NT2/D1 (cell line): ENCODE results near the gene AP1G2.

Experiments
- DNase-seq: peaks from one replicate; pipeline ENCODE4 v3.0.0-alpha.2; 2011; ENCODE audit warnings: low read depth, low spot score
- H3K27me3 ChIP-seq: 2 replicates; pipeline ENCODE4 v1.6.0; 2011; ENCODE audit warnings: mild to moderate bottlenecking; ENCODE audit not compliant: insufficient read length, insufficient read depth
- H3K36me3 ChIP-seq: 2 replicates; pipeline ENCODE4 v1.6.1; 2011; ENCODE audit warnings: mild to moderate bottlenecking, low read length, mixed read lengths; ENCODE audit not compliant: insufficient read depth, insufficient read length
- H3K4me1 ChIP-seq: 2 replicates; pipeline ENCODE4 v1.5.1; 2011; ENCODE audit not compliant: insufficient read depth, insufficient read length
- H3K4me3 ChIP-seq: 2 replicates; pipeline ENCODE4 v1.5.1; 2011; ENCODE audit warnings: low read depth; ENCODE audit not compliant: insufficient read length
- H3K9ac ChIP-seq: 2 replicates; pipeline ENCODE4 v1.6.0; 2011; ENCODE audit warnings: low read depth; ENCODE audit not compliant: insufficient read length
- H3K9me3 ChIP-seq: 2 replicates; pipeline ENCODE4 v1.5.1; 2011; ENCODE audit warnings: mild to moderate bottlenecking, low read length; ENCODE audit not compliant: insufficient read depth
- SUZ12 ChIP-seq: IDR thresholded peaks from 2 replicates; pipeline ENCODE4 v1.6.1; 2011; ENCODE audit not compliant: insufficient read length, insufficient read depth; ENCODE audit errors: extremely low read depth
- YY1 ChIP-seq: IDR thresholded peaks from 2 replicates; pipeline ENCODE4 v1.6.1; 2011; ENCODE audit not compliant: insufficient read length, insufficient read depth
- ZNF274 ChIP-seq: IDR thresholded peaks from 2 replicates; pipeline ENCODE4 v1.6.1; 2011; ENCODE audit warnings: mild to moderate bottlenecking, low read depth, low read length

AP1G2 gene

DNA sequence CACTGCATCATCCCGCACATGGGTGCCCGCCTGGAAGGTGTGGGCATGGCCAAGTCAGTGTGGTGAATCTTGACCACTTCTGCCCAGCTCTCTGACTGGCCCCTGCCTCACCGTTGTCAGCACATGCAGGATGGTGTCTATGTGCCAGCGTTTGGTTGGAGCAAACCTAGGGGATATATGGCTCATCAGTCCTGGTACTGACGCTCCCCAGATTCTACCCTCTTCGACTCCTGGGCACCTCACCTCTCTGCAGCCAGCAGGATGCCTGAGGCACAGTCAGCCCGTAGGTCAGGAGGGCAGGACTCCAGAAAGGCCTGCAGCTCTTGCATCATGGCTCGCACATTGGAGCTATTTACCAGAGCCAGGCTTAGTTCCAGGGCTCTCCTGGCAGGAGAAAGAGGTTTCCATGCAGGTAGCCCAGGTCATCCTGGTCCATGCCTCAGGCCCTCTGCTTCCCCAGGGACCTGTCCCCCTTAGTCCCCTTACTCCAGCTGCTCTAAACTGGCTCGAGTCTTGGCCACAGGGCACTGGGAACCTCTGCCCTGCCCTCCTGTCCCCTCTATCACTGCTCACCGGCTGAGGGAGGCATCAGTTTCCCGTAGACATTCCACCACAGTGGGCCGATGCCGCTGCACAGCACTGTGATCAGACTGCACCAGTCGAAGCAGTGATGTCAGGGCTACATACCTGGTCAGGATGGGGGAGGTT is 4.0 kb downstream of the AP1G2 start:
- H3K4me3 ChIP-seq = no peak overlapping the region
- H3K4me1 ChIP-seq = peaks cover 12% of the 10 kb centered on the region
- no peaks in the 10 kb centered on the region for H3K9me3 ChIP-seq
- no peak overlapping the region for H3K9ac ChIP-seq
- DNase-seq = no peak
- peaks cover 74% of the 10 kb centered on the region for H3K36me3 ChIP-seq
- no peaks in the 10 kb centered on the region for H3K27me3 ChIP-seq
- TF ChIP-seq YY1 (no peak), SUZ12 (no peak), ZNF274 (no peak)

- no peak overlapping the region for H3K4me3 ChIP-seq
- no peak for TF ChIP-seq YY1
- TF ChIP-seq SUZ12 = no peak
- TF ChIP-seq ZNF274 = no peak
- H3K36me3 ChIP-seq = peaks cover 81% of the 10 kb centered on the region
- H3K9me3 ChIP-seq = no peaks in the 10 kb centered on the region
- DNase-seq = no peak
- H3K9ac ChIP-seq = no peak overlapping the region
- H3K27me3 ChIP-seq = no peaks in the 10 kb centered on the region
- H3K4me1 ChIP-seq = peaks cover 7% of the 10 kb centered on the region
Observed at GRCh38 chr14:23562822-23563472, 4.6 kb downstream of the AP1G2 start.

GRCh38 chr14:23561873-23562821 is 5.4 kb downstream of the AP1G2 start:
- no peaks in the 10 kb centered on the region for H3K9me3 ChIP-seq
- H3K27me3 ChIP-seq = no peaks in the 10 kb centered on the region
- no peak overlapping the region for H3K9ac ChIP-seq
- peaks cover 7% of the 10 kb centered on the region for H3K4me1 ChIP-seq
- no peak overlapping the region for H3K4me3 ChIP-seq
- peaks cover 84% of the 10 kb centered on the region for H3K36me3 ChIP-seq
- TF ChIP-seq SUZ12 (no peak), YY1 (no peak), ZNF274 (no peak)
- DNase-seq = no peak

DNA sequence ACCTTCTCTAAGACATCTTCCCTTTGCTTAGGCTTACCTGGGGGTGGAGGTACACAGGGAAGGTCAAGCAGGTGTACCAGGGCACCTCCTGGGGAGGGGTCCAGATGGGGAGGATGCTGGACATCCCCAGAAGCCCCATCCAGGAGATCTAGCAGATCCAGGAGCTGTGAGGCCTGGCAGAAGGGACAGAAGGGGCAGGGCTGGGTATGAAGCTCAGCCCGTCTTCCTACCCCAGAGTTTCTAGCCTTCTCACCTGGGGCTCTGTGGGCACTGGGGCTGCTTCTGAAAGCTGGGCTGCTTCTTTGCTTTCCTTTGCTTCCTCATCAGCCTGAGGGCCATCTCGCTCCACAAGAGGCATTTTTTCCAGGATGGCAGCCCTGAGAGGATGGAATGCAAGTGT is 6.3 kb downstream of the AP1G2 start:
- peaks cover 84% of the 10 kb centered on the region for H3K36me3 ChIP-seq
- no peaks in the 10 kb centered on the region for H3K9me3 ChIP-seq

DNA sequence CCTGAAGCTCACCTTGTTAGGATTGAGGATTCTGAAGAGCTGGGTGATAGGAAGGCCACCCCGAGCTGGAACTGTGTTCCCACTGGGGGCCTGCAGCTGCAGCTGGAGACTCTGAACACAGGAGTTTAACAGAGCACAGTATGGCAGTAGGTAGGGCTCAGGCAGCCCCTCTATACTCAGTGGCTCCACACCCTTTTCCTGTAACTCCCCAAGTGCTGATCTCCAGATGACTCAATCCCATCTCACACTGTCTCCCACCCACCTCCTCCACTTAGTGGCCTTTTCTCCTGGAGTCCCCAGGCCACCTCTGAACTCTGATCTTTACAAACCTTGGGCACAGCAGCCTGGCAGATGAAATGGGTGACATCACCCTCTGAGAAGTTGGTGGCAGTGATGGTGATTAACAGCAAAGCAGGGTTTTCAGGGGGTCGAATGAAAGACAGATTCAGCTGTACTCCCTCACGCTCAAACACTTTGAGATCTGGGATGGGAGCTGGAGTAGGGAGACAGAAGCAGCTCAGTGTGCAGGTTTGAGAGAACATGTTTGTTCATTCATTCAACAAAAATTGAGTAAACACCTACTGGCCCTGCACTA is 7.6 kb downstream of the AP1G2 start:
- Histone ChIP-seq H3K9me3 (no peaks in the 10 kb centered on the region), H3K4me3 (no peak overlapping the region), H3K36me3 (peaks cover 72% of the 10 kb centered on the region), H3K9ac (peak overlapping the region; percentile 43), H3K27me3 (no peaks in the 10 kb centered on the region), H3K4me1 (peaks cover 6% of the 10 kb centered on the region)
- no peak for DNase-seq
- TF ChIP-seq SUZ12 = no peak
- no peak for TF ChIP-seq ZNF274
- TF ChIP-seq YY1 = no peak

More for the DNA sequence above, 6.3 kb downstream of the AP1G2 start:
- Histone ChIP-seq H3K4me3 (no peak overlapping the region), H3K9ac (no peak overlapping the region), H3K27me3 (no peaks in the 10 kb centered on the region), H3K4me1 (peaks cover 8% of the 10 kb centered on the region)
- TF ChIP-seq YY1 (no peak), SUZ12 (no peak), ZNF274 (no peak)
- no peak for DNase-seq

- TF ChIP-seq ZNF274 (no peak), SUZ12 (no peak), YY1 (no peak)
- Histone ChIP-seq H3K9ac (no peak overlapping the region), H3K4me1 (peaks cover 6% of the 10 kb centered on the region), H3K27me3 (no peaks in the 10 kb centered on the region), H3K36me3 (peaks cover 65% of the 10 kb centered on the region), H3K4me3 (no peak overlapping the region), H3K9me3 (no peaks in the 10 kb centered on the region)
- no peak for DNase-seq
Observed at GRCh38 chr14:23559010-23559925, 8.3 kb downstream of the AP1G2 start.
